NCI-H2171 (cell line): ENCODE data around the gene OPN4.

Source experiments
- DNase-seq: peaks from one replicate; lab custom pipeline; 2025; lab: John Stamatoyannopoulos, UW

The OPN4 gene

GRCh38 chr10:86681047-86681446, 26.7 kb downstream of the OPN4 start:
- DNase-seq, result no peak

- DNase-seq, result no peak
Measured at GRCh38 chr10:86681722-86682386, 27.5 kb downstream of the OPN4 start.

GRCh38 chr10:86682675-86683074, 28.3 kb downstream of the OPN4 start:
- DNase-seq, result no peak

DNA sequence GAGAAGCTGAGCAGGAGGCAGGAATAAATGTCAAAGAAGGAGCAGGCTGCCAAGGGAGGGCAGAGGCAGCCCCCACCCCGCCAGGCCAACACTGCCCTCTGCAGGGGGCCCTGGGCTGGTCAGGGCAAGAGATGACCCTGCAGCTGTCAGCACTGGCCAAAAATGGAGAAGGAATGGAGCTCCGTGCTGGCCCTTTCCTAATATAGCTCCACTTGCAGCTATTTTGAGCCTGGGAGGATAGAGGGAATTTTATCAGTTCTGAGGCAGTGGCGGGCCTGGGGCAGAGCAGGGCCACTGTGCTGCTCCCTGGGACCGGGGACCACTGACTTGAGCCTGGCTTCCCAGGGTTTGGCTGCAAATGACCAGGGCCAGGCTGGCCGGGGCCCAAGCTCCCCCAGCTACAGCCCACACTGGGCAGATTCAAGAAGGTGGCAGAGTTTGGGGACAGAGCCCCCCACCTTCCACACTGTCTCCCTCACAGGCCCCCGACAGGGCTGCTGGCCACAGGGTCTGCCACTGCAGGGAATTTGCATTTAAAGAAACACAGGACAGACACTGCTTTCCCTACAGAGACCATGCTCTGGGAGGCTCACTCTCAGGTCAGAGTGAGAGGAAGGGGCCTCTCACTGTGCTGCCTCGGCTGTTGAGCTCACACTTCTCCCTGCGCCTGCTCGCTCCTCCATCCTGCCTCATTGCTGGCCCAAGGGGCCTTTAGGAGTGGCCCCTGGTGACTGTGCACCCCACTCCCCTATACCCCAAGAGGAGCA, 30.2 kb downstream of the OPN4 start:
- no peak for DNase-seq

GRCh38 chr10:86685416-86685815, 31.1 kb downstream of the OPN4 start:
- DNase-seq, result no peak

DNA sequence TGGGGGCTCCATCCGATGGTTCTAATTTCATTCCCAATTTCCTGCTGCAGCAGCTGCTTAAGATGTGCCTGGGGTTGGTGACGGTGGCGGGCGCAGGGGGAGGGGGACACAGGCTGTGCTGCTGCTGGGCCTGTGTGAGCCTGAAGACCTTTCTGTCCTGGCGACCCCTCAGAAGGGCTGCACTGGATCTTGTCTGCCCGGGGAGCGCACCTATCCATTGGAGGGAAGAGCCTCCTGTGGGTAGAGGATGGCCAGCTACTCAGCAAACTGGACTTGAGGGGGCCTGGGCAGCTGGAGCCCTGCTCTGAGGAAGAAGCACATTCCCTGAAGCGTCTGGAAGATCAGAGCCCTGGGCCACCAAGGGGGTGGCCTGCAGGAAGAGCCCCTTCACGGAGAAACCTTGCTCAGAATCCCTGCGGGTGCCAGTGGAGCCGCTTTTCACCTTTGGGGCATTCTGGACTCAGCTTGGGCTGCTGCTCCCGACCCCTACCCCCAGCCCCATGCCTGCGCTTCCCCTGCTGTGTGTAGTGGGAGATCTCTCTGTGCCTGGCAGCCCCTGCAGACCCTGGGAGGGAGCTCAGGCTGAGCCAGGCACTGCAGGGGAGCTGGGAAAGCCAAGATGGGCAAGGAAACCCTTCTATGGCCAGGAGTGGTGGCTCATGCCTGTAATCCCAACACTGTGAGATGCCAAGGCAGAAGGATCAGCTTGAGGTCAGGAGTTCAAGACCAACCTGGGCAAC, 31.7 kb downstream of the OPN4 start:
- DNase-seq, result no peak

DNA sequence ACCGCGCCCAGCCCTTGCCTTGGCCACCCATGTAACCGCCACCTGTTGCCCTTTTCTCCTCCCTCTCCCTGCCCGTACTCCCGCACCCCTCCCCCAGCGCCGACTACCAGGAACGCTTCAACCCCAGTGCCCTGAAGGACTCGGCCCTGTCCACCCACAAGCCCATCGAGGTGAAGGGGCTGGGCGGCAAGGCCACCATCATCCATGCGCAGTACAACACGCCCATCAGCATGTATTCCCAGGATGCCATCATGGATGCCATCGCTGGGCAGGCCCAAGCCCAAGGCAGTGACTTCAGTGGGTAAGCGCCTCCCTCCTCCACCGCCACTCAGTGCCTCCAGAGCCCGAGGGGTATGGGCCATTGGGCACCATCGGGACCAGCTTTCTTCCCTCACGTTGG, 32.6 kb downstream of the OPN4 start:
- DNase-seq, result no peak

GRCh38 chr10:86687750-86688149, 33.4 kb downstream of the OPN4 start:
- DNase-seq, result no peak

DNA sequence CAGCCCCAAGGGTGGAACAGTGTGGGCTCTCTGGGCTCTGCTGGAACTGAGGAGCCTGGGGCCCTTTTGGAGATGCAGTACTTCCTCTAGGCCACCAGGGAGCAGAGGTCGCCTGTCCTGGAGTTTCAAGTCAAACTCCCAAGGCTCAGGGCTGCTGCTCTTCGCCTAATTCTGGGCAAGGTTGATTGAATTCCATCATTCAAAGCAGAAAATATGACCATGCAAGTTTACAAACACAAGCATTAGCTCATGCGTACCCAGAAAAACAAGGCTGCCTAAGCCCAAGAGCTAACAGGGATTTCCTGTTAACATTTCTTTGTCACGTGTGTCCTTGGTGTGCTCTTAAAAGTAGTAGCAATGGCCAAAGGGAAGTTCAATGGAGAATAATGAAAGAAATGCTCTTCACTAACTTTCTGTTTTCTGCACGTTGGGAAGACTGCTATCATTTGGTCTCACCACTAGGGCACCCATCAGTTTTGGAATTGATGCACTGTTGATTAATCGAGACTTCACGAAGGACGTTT, 34.1 kb downstream of the OPN4 start:
- DNase-seq, result no peak

- no peak for DNase-seq
Measured at GRCh38 chr10:86689146-86689545, 34.8 kb downstream of the OPN4 start.

GRCh38 chr10:86690231-86690630, 35.9 kb downstream of the OPN4 start:
- no peak for DNase-seq

GRCh38 chr10:86690657-86691084, 36.3 kb downstream of the OPN4 start:
- no peak for DNase-seq

- no peak for DNase-seq
Measured at GRCh38 chr10:86691333-86692022, 37.1 kb downstream of the OPN4 start.

DNA sequence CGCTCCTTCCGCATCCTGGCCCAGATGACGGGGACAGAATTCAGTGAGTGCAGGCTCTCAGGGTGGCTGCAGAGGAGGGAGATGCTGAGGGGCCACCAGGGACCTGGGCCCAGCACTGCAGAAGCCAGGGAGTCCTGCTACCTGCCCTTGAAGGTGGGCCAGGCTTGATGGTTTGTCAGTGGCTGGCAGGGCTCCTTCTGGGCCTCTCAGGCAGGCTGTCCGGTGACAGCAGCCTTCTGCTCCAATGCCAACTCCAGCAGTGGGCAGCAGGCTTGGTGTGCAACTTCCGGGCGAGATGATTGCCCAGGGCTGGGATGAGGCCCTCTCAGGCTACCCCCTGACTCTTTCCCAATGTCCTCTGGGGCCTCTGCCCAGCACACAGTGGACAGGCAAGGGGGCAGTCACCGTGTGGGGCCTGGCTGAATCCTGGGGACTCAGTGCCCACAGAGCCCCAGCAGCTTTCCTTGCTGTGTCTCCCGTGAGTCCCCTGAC, 37.7 kb downstream of the OPN4 start:
- no peak for DNase-seq

- no peak for DNase-seq
Measured at GRCh38 chr10:86692664-86693063, 38.3 kb downstream of the OPN4 start.

GRCh38 chr10:86693275-86693674, 38.9 kb downstream of the OPN4 start:
- no peak for DNase-seq

DNA sequence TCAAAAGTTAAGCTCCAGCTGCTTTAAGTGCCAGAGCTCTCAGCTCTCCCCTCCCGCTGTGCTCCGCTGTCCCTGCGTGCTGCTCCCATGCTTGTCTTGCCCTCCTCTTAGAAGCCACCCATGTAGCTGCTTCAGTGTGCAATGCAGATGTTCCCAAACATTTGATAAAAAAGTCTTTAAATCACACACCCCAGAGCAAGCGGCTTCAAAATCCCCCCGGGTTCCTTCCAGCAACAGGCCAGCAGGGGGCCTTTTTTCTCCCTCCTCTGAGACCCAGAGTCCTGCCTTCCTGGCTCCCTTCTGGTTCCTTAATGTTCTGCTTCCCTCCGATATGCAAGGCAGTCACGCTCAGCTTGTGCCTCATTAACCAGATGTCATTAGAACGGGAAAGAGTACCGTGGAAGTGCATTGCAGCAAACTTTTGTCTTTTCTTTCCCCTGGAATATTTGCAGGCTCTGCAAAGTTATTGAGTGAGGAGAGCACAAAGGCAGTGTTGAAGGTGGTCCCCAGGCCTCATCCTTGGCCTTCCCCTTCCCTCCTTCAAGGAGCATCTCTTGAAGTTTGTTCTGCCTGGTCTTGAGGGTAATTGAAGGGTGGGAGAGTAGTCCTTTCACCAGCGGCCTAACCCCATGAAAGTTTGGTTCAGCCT, 39.5 kb downstream of the OPN4 start:
- DNase-seq, result no peak

DNA sequence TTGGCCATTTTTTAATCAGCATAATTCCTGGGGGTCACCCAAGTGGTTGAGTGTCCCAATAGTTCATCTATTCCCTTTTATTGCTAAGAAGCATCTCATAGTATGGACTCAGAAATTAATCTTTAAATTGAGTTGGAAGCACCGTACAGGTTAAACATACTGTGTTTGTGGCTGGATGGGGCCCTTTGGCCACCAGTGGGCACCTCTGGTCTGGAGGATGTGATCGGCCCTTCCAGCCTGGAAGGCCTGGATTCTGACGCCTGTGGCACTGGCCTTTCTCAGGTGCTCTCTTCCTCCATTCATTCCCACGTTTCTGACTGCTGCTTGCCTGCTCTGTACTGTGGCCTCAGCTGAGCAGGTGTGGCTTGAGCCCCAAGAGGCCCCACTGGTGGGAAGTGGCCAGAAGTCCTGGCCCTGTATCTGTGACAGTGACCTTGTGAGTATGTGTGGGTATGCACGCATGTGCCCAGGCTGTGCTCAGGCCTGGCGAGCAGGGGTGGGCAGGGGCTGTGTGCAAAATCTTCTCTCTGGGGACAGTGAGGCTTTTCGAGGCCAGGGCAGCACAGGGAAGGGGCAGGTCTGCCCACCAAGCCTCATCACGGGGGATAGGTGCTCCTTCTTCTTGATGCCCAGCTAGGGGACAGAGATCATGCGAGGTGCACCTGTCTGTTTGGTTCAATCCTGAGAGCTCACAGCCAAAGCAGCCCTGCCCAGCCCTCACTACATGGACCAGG, 44.0 kb downstream of the OPN4 start:
- no peak for DNase-seq

- no peak for DNase-seq
Measured at GRCh38 chr10:86699125-86699524, 44.8 kb downstream of the OPN4 start.

GRCh38 chr10:86699541-86699940, 45.2 kb downstream of the OPN4 start:
- no peak for DNase-seq
